ENCODE data around the gene AFF1. TPM values are rescaled to one million over a fixed set of nuclear protein-coding genes. Genes with fewer than 3 reads are reported as not detected.

Gene AFF1
- total and polyA plus RNA-seq, 2 of the 4 experiments (the other 2 are of a cell fraction) = 7.0 to 9.6 TPM

DNA sequence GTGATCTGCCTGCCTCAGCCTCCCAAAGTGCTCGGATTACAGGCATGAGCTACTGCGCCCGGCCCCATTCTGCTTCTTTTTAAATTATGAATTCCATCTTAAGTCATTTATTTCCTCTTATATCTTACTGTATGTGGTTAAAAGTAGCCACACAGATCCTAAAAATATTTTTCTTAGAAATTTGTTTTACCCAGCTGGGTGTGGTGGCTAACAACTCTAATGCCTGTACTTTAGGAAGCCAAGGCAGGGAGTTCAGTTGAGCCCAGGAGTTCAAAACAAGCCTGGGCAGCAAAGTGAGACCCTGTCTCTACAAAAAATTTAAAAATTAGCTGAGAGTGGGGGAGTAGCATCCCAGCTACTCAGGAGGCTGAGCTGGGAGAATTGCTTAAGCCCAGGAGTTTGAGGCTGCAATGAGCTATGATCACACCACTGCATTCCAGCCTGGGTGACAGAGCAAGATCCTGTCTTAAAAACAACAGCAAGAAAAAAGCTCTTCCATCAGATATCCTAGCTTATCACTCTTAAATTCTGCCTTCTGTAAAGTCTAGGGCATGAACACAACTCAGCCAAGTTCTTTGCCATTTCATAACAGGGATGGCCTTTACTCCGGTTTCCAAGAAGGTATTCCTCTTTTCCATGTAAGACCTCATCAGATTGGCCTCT is 15.1 kb upstream of the AFF1 start:
- Histone ChIP-seq H2AK5ac (ENCODE audit: low read depth, low read length) (0 out of 2 replicates have a peak overlapping the region, but pooled peaks have one; percentile 44), H3K9me1 (ENCODE audit: insufficient read depth, low read length) (no peaks in the 10 kb centered on the region; the same call in 1 of the 2 replicates), H2BK5ac (ENCODE audit: low read depth, low read length, poor library complexity, severe bottlenecking) (peak overlapping the region; percentile 67), H3K27ac (ENCODE audit: insufficient read depth, low read length) (no peak overlapping the region), H4K8ac (ENCODE audit: low read depth in 2 of 2, low read length in 2 of 2) (no peak overlapping the region; a peak in 1 of 4 replicates), H4K5ac (ENCODE audit: low read depth, low read length) (peak overlapping the region; percentile 21; the same call in 1 of the 2 replicates), H2BK20ac (ENCODE audit: low read depth, low read length) (peak overlapping the region; percentile 51; the same call in 1 of the 2 replicates), H2BK120ac (ENCODE audit: low read depth, low read length) (peak overlapping the region; percentile 39; the same call in 1 of the 2 replicates), H2AFZ (replicated peaks; ENCODE audit: low read length, poor library complexity) (no peak overlapping the region), H2BK15ac (ENCODE audit: low read depth, low read length) (peak overlapping the region; percentile 61; the same call in 1 of the 3 replicates), H3K79me1 (ENCODE audit: low read depth in 1 of 2, low read length in 2 of 2) (no peaks in the 10 kb centered on the region; a peak in 1 of 4 replicates), H3K36me3 (ENCODE audit: control insufficient read depth, insufficient read depth, low read length) (no peaks in the 10 kb centered on the region), H3K23ac (ENCODE audit: low read depth, low read length) (no peak overlapping the region), H3K14ac (replicated peaks; ENCODE audit: low read depth, low read length) (peak overlapping the region; percentile 64; the same call in 1 of the 2 replicates), H3K4me3 (ENCODE audit: insufficient read depth, low read depth, low read length) (no peak overlapping the region), H3K4ac (ENCODE audit: low read depth, low read length) (peak overlapping the region; percentile 39; the same call in 1 of the 2 replicates), H3K18ac (ENCODE audit: low read depth, low read length) (peak overlapping the region; percentile 27; the same call in 1 of the 2 replicates), H3K9ac (ENCODE audit: low read depth, low read length) (no peak overlapping the region), H3K9me3 (ENCODE audit: control insufficient read depth, insufficient read depth, low read length) (no peaks in the 10 kb centered on the region), H3K4me1 (ENCODE audit: control insufficient read depth, insufficient read depth, low read length) (peaks cover 2% of the 10 kb centered on the region; the same call in 1 of the 2 replicates), H2AK9ac (replicated peaks; ENCODE audit: low read depth, low read length, poor library complexity) (no peak overlapping the region), H4K20me1 (ENCODE audit: insufficient read depth, low read length) (no peaks in the 10 kb centered on the region), H3K27me3 (ENCODE audit: control insufficient read depth, insufficient read depth, low read length) (no peaks in the 10 kb centered on the region), H3K56ac (ENCODE audit: extremely low read depth, insufficient read depth, low read length) (0 out of 2 replicates have a peak overlapping the region, but pooled peaks have one; percentile 38), H3K4me2 (ENCODE audit: low read depth, low read length) (no peak overlapping the region), H4K91ac (ENCODE audit: insufficient read depth, low read depth, low read length) (no peak overlapping the region)
- dilution Hi-C loops (cut with HindIII; ENCODE audit: low sequenced_read_pairs, unreplicated experiment) (no loop called here), in situ Hi-C loops (cut with MboI; ENCODE audit: low sequenced_read_pairs) (loop anchor here (5.0 to 25.0 kb wide), 3 partner anchors 173 to 543 kb away; no protein-coding TSS in a partner anchor), intact Hi-C loops (cut with micrococcal nuclease) (loop anchor here (5.0 to 10.0 kb wide), 2 partner anchors 205 to 303 kb away; partner anchors contain the start of gene KLHL8)
- peak; percentile 24; the same call in 1 of the 2 replicates for ATAC-seq (ENCODE audit: low read depth)
- POLR2A ChIA-PET (ENCODE audit: unreplicated experiment) = no interaction called here
- peak; percentile 24 for DNase-seq
- 100% methylated on average over 1 of the region's 4 CpGs; no CpG with 5 or more reads in 1 of the 2 experiments for WGBS, 2 experiments (ENCODE audit: extremely low coverage in 2 of 2, insufficient read length in 1 of 2)
- TF ChIP-seq RAD21 (IDR thresholded peaks at IDR 0.05; ENCODE audit: low read length) = no peak
- TF ChIP-seq, protein P1, sequence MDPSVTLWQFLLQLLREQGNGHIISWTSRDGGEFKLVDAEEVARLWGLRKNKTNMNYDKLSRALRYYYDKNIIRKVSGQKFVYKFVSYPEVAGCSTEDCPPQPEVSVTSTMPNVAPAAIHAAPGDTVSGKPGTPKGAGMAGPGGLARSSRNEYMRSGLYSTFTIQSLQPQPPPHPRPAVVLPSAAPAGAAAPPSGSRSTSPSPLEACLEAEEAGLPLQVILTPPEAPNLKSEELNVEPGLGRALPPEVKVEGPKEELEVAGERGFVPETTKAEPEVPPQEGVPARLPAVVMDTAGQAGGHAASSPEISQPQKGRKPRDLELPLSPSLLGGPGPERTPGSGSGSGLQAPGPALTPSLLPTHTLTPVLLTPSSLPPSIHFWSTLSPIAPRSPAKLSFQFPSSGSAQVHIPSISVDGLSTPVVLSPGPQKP (IDR thresholded peaks at IDR 0.05; ENCODE audit: borderline replicate concordance, low read depth, low read length) = no peak
- TF ChIP-seq SMC3 (IDR thresholded peaks at IDR 0.05; ENCODE audit: low read depth, low read length) = no peak
- peak; percentile 37; the same call in 1 of the 2 replicates for TF ChIP-seq CEBPB (IDR thresholded peaks at IDR 0.05; ENCODE audit: low read depth, low read length)
- TF ChIP-seq POLR2A (IDR thresholded peaks at IDR 0.05; ENCODE audit: low read depth, low read length) = no peak
- TF ChIP-seq RFX5 (IDR thresholded peaks at IDR 0.05; ENCODE audit: low read depth, low read length) = no peak
- no peak for TF ChIP-seq RCOR1 (IDR thresholded peaks at IDR 0.05; ENCODE audit: insufficient replicate concordance, low read length)
- no peak for TF ChIP-seq MXI1 (IDR thresholded peaks at IDR 0.05; ENCODE audit: borderline replicate concordance, low read depth, low read length)
- no TSS peak for BruUV-seq (replicated peaks)
- CTCF ChIA-PET = interaction anchor here (0.5 to 1.1 kb wide), 4 partner anchors 42 to 1124 kb away, joined by 3 to 4 read pairs (median 4); no protein-coding TSS in a partner anchor

Data from IMR-90 (cell line).